GM21390 (cell line): Measurements from ENCODE around the gene CDX1.

Source experiments
- ATAC-seq: cut with Tn5 transposase; IDR thresholded peaks from one replicate; pipeline ENCODE4 v1.9.1; 2021; ENCODE audit not compliant: unreplicated experiment

CDX1 gene

GRCh38 chr5:150131461-150131860 lies 35.1 kb upstream of the CDX1 start:
- ATAC-seq = no peak

DNA sequence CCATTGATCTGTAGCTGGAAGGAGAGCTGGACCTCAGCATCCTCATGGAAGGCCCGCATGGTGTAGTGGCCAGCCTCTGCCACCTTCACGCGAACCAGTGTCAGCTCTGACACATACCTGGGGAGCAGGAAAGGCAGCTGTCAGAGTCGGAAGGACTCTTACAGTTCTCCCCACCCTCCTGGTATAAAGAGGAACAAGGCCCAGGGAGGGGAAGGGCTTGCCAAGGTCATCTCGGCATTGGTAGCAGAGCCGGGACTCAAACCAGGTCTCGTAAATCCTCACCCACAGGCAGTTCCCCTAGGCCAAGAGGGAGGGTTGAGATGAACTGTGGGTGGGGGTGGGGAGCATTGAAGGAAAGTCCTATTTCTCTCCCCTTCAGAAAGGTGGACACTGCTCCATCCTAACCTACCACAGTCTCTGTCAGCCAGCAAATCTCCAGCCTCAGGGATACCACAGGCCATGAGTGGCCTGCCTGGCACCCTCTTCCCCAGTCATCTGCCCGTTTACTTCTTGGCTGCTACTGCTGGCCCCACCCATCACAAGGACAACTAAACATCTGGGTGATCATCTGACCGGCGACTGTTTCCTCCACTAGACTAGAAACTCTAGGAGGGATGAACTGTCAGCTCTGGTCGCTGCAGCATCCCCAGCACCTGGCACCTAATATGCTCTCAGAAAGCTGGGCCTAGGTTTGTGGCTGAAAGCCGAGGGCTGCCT lies 34.4 kb upstream of the CDX1 start:
- no peak for ATAC-seq

DNA sequence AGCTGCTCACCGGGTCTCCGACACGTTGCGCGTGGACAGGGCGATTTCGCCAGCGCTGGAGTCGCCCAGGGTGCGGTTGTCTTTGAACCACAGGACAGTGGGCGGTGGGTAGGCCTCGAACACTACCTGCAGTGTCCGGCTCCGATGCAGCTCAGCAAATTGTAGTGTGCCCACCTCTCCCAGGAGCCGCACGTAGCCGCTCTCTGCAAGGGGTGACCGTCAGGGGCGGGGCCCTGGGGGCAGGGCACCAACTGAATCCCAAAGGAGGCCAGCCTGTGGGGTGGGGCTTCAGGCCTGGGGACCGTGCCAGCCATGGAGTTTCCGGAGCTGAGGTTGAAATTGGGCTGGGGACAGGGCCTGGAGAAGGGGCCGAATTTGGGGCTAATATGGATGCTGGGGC lies 33.8 kb upstream of the CDX1 start:
- ATAC-seq = no peak

- no peak for ATAC-seq
These were observed 32.9 kb upstream of the CDX1 start for GRCh38 chr5:150133581-150134197.

DNA sequence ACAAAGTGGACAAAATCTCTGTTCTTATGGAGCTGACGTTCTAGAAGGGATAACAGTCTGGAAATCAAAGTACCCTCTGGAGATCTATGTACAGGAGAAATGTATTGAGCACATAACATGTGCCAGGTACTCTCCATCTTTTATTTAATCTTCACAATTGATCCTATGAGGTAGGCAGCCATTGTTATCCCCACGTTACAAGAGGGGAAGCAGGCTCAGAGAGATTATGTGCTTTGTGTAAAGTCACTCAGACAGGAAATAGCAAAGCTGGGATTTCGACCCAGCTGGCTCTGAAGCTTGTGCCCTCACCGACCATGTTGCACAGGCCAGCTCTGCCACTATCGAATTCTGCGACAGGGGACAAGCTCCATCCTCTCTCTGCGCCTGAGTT lies 32.4 kb upstream of the CDX1 start:
- no peak for ATAC-seq

GRCh38 chr5:150135557-150136304 lies 30.8 kb upstream of the CDX1 start:
- ATAC-seq = no peak

DNA sequence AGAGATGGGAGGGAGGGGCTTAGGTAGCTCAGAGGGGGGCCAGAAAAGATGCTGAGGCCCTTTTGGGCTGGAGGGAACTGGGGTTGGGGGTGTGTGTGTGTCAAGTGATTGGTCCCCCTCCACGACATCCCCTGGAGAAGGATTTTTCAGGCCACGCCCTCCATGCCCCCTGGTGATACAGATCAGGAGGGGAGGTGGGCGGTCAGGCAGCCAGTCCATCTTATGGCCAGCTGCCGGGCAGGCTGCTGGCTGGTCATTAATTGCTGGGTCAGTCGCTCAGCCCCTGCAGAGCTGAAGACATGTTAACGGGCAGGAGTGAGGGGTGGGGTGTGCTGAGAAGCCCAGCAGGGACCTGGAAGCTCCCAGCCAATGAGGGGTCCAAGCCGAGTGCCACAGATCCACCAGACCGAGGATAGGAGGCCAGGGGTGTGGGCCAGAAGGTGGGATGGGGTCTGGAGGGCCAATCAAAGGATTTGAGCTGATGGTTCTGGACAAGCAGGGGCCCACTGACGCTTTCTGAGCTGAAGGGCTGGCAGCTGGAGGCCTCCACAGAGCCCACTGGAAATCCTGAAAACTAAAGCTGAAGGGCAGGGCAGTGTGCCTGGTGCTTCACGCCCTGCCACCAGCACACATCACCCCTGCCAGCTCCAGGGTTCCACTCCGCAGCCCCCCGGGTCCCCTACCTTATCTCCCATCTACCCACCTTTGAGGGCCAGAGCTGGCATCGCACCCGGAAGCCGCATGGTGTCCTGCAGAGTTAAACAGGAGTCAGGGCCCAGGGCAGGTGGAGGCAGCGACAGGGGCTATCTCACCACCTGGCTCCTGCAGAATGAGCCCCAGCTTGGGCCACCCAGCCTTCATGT lies 30.0 kb upstream of the CDX1 start:
- no peak for ATAC-seq

GRCh38 chr5:150137168-150137957 lies 29.2 kb upstream of the CDX1 start:
- ATAC-seq = no peak

DNA sequence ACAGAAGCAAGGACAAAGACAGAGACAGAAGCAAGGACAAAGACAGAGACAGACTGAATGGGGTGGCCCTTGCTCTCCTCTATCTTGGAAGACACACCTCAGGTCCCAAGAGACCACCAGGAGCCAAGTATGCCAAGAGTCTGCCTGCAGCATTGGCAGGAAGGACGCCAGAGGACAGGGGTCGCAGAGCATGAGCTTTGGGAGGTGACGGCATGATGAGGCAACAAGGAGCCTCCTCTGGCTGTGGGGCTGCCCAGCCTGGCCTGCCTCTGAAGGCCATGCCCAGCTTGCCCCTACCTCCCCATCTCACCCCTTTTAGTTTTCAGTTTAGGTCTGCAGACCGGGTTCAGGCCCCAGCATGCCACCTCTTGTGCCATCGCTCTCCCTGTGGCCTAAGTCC lies 28.6 kb upstream of the CDX1 start:
- no peak for ATAC-seq

- no peak for ATAC-seq
These were observed 27.9 kb upstream of the CDX1 start for GRCh38 chr5:150138551-150139265.

DNA sequence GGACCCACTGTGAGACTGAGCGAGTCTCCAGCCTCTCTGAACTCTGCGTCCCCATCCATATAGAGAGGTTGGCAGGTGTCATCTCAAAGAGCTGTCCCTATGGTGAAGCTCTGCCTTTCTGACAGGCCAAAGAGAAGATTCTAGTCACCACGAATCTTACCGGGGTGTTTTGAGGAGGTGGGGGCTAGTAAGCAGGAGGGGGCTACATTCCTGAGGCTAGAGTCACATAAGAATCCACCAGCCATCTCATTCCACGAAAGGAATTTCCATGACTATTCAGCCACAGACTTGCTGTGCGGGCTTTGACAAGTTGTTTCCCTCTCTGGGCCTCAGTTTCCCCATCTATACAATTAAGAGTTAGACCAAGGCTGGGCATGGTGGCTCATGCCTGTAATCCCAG lies 27.2 kb upstream of the CDX1 start:
- no peak for ATAC-seq

DNA sequence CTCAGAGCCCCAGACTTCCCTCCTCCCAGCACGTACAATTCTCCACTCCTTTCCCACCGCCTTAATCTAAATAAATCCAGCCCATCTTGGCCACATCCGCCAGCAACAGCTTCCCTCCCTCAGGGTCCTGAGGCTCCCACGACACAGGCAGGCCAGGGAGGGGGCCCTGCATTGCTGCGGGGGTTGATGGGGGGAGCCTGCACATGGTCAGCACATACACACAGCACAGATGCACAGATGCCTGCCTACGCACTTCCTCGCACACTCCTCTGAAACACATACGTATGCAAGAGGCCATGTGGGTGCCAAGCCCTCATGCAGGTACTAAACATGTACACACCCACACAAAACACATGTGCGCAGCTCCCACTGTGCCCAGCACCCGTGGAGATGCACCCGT lies 25.7 kb upstream of the CDX1 start:
- no peak for ATAC-seq

DNA sequence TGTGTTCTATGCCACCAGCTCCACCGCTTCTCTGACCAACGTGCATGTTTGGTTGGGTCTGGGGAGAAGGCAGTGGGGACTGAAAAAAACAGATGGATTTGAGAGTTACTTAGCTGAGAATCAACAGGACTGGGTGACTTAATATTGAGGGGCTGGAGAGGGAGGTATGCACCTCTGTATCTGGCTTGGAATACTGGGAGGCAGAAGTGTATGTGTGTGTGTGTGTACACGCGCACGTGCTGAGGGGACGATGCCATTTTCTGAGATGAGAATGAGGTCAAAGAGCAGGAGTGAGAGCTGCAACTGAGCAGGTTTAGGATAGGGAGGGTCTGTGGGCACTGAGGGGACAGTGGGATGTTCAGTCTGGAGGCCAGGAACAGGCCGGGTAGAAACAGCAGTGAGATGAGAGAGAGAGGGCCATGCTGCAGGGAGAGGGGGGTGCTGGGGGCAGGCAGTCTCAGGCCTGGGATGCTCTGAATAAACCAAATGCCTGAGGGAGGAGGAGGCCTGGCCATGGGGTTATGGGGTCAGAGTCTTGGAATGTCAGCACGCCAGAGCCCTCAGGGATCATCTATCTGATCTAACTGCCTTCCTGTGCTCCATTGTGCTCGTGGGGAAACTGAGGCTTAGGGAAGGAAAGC lies 24.9 kb upstream of the CDX1 start:
- ATAC-seq = no peak

GRCh38 chr5:150142185-150142958 lies 24.2 kb upstream of the CDX1 start:
- no peak for ATAC-seq

DNA sequence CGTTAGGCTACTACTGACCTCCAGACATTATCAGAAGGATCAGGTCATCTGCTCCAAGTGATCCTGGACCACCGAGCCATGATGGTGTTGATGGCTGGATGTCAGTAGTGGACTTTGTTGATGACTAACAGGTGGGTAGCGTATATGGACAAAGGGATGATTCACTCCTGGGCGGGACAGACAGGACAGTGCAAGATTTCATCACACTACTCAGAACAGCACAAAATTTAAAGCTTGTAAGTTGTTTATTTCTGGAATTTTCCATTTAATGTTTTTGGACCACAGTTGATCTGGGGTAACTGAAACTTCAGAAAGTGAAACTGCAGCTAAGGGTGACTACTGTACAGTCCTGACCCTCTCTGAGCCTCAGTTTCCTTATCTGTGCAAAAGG lies 23.6 kb upstream of the CDX1 start:
- no peak for ATAC-seq

DNA sequence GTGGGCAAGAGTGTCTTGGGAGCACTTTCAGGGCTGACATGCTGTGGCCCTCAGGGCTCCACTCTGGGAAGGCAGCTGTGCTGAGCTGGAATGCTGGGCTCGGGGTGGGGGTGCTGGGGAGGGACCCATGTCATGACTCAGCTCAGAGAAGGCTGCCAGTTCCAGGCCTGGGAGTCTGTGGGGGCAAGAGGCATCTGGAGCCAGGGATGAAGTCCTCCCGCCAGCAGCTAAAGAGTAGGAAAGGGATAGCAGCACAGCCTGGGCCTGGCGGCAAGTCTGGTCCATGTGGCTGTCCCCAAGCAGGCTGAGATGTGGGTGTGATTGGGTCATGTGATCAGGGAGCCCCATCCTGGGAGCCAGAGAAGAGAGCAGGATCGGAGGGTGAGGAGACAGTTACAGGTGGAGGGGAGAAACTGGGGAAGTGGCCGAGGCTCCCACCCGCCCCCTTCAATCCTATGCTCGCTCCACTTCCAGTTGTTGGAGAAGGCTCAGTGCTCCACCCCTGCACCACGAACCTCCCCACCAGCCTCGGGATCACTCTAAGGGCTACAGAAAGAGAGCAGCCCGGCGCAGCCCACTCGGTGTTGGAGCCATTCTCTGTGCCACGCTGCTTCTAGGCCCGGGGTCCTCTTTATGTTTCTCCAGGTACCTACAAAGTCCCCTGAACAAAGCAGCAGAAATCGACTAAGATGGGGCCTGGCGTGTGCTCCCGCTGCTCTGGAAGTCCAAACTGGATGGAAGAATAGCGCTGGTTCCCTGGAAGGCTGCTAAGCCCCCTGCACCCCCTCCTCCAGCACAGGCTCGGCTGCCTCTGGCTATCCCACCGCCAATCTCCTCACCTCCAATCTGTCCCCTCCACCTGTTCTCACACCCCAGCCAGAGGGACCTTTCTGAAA lies 23.0 kb upstream of the CDX1 start:
- no peak for ATAC-seq

GRCh38 chr5:150144246-150144801 lies 22.3 kb upstream of the CDX1 start:
- ATAC-seq = no peak
